Measurements from ENCODE around the gene TADA2B.
A peak's percentile ranks its signal among the peaks of the same experiment; 100 is the strongest.

TADA2B gene

DNA sequence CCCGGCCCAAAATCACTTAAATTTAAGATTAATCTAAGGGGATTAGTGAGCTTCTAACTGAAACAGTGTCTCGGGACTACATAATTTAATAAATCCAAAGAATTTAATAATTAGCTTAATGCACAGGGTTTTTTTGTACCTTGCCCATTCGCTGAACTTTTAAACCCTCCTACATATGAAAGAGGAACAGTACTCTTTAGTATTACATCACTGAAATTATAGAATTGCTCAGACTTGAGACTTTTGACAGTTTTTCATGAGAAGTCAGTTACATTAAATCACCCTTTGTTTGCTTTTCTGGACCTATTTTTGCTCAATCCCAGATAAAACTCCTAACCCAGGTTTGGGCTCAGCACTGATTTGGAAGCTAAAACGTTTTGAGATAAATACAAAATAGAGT lies 2.4 kb upstream of the TADA2B start:
- no peak for DNase-seq (ENCODE audit: low spot score)

DNA sequence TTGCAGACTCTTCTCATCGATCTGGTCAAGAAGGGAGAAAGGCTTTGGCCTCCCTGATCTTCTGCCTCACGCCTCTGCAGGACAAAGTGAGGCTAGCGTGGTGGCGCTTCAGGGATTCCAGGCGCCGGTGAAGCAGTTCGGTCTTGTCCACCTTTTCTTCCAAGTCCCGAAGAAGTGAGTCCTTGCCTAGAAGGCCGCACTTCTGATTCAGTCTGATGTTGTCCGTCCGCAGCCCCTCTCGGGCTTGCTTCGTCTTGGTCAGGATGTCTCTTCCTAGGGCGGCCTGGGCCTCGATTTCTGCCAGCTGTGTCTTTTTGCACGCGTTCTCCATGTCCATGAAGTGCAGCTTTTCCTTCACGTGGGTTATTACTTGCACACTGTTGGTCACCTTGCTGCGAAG lies 1.9 kb upstream of the TADA2B start:
- DNase-seq (ENCODE audit: low spot score) = no peak

DNA sequence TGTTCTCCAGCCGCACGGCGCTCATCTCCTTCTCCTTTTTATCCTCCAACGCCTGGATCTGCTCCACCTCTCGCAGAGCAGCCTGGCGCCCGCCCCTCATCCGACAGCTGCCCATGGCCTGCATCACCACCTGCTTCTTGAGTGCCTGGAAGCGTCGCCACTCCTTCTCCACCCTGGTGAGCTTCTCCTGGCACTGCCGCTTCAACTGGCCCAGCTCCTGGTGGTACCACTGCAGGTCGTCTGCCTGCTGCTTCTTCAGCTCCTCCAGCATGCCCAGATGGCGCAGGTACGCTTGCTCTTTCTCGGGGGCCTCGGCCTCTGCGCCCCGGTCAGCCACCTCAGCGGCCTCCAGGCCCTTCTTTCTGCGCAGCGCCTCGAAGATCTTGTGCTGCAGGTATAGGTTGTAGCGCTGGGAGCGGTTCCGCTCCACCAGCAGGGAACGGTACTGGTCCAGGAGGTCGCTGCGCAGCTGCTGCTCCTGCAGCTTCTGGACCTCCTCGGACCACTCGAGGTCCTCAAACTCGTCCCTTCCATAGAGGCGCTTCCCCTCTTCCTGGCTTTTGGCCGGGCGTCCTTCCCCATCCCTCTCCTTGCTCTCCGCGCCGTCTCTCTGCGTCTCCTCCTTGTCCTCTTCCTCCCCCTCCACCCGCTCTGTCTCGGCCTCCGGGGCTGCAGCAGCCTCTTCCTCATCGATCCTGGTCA lies 1.2 kb upstream of the TADA2B start:
- no peak for DNase-seq (ENCODE audit: low spot score)

DNA sequence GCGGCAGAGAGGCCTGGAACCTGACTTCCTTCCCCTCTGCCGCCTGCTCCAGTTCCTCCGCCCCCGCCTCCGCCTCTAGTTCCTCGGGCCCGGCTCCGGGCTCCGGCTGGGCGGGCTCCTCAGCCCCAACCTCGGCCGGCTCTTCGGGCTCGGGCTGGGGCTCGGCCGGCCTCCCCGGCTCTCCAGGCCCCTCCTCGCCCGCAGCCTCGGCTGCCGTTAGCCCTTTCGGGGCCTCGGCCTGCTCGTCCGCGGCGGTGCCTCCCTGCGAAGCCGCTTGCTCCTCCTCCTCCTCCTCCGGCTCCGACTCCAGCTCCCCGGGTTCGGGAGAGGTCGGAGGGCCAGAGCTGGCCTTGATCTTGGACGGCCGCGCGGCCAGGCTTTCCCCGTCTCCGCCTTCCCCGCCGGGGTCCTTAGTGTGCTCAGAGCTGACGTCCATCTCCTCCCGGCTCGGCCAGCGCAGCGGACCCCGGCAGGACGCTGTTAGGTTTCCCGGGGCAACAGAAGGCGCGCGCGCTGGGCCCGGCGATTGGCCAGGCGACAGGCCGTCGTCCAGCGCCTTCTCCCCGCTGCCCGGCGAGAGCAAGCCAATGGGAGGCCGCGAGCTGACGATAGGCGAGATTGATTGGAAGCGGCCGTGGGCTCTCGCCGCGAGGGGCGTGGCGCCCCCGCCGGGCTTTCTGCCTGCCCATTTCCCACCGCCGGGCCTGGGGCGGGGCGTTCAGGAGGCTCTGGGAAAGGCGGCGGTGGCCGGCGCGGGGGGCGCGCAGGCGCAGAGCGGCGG lies 479 bp upstream of the TADA2B start:
- DNase-seq (ENCODE audit: low spot score) = peak; percentile 99

DNA sequence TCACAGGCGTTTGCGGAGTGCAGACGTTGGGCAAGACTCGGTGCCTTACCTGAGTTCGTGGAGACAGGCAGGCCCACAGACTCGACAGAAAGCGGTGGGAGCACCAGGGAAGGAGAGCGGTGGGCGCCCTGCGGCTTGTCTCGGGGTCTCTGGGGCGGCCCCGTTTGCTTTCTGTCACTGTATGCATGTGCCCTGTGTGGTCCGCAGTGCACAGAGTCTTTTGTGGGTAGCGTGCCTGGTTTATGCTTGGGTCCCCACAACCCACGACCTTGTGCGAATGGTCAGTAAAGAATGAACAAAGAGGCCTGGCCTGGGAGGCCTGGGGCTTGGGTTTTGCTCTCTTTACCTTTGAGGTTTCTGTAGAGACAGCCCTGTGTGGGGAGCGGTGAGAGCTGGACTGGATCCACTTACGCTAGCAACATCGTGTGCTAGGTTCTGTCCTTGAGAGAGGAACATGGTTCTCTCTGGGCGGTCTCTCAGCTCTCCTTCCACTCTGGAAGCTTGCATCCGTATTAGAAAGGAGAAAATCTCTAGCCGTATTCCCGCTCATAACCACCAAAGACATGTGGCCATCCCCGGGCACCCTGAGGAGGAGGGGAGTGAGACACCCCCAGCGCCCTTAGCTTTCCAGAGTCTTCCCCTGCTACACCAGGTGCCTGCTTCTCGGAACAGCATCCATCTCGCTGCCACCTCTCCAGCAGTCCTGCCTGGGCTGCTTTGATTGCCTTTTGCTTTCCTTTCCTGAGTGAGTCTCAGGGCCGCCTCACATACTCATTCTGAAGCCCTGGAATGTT lies 1.2 kb downstream of the TADA2B start:
- no peak for DNase-seq (ENCODE audit: low spot score)

DNA sequence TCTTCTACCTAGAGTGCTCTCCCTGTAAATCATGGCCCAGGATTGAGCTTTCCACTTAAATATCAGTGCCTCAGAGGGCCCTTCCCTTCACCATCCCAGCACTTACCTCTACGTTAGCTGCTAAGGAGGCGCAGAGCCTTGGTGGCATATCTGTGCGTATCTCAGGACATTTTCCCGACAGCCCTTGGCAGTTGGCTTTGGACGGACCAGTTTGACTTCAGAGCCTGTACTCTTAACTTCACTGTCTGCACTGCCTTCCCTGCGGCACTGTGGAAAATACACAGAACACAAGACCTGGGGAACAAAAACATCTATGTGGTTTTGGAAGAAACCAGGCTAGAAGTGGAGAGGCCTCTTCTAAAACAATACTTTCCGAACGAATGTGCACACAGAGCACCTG lies 2.4 kb downstream of the TADA2B start:
- DNase-seq (ENCODE audit: low spot score) = no peak

DNA sequence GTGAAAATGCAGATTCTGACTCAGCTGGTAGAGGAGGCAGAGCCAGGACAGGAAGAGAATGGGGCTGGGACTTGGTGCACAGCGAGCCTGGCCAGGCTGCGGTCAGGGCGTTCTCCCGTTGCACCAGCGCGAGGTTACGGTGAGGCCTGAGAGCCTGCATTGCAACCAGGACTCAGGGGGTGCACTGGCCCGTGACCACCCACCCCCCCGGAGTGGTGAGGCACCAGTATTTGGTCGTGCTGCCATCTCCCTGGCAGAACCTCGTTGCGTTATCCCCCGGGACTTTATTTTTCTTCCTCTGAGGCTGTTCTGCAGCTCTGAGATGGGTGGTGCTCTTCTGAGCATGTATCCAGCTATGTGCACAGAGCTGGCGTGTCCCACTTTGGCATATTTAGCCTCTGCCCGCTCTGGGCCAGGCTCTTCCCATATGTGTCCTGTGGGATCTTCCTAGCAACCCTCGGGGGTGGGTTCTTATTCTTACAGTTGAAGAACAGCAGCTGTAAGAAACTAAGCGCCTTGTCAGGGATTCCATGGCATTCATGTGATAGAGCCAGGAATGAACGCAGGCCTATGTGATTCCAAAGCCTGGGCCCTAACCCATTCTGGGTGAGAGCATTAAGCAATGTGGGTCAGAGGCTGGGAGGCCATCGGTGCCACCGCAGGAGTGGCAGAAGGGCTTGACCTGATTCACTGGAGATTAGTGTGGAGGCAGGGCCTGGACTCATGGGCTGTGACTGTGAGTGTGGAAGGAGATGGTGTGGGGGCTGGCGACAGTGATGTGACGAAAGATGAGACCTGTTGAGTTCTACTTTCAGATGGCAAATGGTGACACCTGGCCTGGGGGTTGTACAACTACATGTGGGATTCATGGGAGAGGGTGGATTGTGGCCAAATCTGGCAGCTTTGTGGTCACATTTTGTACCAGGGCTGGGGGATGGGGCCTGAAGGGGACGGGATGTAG lies 3.1 kb downstream of the TADA2B start:
- no peak for DNase-seq (ENCODE audit: low spot score)

DNA sequence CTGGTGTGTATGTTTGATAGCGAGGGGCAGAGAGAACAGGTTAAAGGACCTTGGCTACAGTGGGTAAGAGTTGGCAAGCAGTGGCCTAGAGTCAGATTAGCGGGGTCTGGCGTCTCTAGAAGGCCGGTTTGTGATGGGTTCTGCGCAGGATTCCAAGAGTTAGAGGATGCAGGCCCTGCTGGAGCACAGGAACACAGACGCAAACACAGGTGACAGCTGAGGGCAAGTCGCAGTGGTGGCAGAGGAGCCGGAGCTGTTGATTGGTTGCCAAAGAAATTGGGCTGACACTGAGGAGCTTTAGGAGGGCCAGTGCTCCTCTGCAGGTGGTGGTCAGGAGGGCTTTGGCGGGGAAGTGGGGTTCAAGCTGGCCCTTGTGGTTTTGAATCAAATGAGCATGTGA lies 3.8 kb downstream of the TADA2B start:
- no peak for DNase-seq (ENCODE audit: low spot score)

DNA sequence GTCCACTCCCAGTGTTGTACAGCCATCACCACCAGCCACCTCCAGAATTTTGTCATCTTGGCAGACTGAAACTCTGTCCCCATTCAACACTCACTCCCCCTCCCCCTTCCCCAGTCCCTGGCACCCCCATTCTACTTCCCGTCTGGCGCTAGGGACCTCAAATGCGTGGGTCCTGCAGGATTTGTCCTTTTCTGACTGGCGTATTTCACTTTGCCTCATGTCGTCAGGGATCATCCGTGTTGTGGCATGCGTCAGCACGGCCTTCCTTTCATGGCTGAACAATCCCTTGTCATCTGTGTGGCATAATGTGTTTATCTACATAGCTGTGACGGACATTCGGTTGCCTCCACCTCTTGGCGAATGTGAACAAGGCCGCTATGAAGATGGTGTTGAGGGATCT lies 5.5 kb downstream of the TADA2B start:
- no peak for DNase-seq (ENCODE audit: low spot score)

DNA sequence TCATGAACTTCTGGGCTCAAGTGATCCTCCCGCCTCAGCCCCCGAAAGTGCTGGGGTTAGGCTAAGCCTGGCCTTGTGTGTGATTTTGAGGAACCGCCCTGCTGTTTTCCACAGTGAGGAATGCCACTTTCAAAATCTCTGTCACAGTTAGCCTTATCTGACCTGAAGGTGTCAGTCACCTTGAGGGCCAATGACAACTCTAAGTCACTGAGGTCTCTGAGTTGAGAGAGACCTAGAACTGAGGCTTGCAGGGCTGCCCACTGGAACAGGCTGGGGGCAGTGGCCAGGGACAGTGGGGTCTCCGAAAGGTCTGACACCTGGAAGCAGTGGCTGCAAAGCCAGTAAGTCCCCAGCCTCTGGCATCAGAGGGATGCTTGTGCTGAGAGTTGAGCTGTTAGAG lies 6.1 kb downstream of the TADA2B start:
- no peak for DNase-seq (ENCODE audit: low spot score)

DNA sequence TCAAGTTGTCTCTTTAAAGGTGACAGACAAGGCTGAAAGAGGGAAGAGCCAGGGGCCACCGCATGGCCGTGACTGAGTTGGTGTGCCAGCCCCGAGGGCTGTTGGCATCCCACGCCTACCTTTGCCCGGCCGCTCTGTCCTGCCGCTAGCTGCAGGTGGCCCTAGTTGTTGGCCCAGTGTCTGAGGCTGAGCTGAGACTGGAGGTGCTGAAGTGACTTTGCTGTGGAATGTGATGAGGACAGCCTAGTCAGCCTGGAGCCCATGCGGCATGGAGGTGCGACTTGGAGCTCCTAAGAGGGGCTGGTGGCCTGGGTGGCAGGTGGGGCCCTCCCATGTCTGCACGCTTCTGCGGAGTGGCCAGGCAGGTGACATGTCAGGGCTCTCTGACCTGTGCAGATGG lies 6.6 kb downstream of the TADA2B start:
- no peak for DNase-seq (ENCODE audit: low spot score)

DNA sequence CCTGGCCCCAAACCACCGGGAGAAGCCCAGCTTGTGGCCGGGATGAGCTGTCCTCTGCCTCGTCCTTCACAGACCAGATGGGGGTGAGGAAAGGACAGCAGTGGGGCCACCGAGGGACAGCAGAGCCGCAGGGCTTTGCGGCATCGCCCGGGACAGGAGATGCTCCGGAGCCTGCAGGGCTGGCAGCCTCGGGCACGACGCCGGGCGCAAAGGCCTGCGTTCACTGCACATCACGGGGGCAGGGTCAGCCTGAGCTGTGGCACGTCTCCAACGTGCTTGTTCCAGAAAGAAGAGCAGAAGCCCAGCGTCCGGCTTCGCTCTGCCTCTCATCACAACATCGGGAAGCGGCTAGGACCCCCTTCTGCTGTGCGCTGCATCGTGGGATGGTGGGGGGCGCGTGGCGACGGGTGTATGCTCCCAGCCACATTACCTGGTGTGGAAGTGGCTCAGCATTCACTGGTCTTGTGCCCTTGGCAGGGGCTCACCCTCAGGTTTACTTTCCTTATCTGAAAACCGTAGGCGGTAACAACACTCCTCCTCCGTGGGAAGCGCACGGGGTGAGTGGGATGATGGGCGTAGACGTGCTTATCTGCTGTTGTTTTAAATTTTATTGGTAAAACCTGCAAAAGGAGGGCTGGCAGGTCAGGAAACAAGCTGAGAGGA lies 7.4 kb downstream of the TADA2B start:
- DNase-seq (ENCODE audit: low spot score) = no peak

DNA sequence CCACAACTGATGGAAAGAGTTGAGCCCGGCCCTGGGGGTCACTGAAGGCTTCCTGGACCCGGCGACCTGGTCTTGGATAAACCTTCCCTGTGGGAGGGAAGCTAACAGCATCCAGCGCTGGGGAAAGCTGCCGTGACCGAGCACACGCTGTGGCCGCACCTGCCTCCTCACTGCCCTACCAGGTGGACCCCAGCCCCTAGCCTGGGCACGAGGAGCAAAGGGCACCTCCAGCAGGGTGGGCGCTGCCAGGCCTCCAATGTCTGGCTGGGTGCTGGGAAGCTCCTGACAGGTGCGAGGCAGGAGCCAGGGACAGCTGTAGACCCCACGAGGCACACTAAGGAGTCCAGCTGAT lies 7.9 kb downstream of the TADA2B start:
- no peak for DNase-seq (ENCODE audit: low spot score)

DNA sequence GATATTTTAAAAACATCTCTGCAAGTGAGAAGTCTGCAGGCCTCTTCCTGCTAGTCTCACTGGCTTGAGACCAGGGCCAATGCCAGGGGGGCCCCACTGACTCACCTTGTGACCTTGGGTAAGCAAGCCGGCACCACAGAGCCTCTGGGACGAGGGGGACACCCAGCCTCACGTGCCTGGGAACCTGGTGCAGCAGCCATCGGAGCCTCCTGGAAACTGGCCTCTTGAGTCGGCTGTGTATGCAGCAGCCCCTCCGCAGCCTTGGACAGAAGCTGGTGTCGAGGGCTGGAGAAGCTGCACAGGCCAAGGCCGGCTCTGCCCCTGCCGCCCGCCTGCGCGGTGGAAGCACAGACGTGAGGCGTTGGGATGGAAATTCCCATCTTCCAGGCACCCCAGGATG lies 8.7 kb downstream of the TADA2B start:
- DNase-seq (ENCODE audit: low spot score) = no peak

DNA sequence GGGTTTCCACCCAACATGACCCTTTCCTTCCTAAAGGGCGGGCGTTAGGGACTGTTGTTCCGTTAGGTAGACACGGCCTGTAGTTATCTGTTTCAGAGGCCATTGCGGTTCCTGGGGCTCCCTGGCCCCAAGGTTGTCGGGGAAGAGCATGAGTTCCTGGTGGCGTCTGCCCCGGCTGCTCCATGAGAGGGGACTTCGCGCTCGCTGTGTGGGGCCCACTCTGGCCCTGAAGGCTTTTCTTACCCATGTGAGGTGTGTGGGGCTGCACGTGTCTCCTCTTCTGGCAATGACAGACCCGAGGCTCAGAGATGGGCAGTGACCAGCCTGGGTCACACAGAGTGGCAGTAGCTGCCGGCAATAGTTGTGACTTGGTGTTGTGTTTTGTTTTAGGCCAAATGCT lies 9.1 kb downstream of the TADA2B start:
- DNase-seq (ENCODE audit: low spot score) = no peak

DNA sequence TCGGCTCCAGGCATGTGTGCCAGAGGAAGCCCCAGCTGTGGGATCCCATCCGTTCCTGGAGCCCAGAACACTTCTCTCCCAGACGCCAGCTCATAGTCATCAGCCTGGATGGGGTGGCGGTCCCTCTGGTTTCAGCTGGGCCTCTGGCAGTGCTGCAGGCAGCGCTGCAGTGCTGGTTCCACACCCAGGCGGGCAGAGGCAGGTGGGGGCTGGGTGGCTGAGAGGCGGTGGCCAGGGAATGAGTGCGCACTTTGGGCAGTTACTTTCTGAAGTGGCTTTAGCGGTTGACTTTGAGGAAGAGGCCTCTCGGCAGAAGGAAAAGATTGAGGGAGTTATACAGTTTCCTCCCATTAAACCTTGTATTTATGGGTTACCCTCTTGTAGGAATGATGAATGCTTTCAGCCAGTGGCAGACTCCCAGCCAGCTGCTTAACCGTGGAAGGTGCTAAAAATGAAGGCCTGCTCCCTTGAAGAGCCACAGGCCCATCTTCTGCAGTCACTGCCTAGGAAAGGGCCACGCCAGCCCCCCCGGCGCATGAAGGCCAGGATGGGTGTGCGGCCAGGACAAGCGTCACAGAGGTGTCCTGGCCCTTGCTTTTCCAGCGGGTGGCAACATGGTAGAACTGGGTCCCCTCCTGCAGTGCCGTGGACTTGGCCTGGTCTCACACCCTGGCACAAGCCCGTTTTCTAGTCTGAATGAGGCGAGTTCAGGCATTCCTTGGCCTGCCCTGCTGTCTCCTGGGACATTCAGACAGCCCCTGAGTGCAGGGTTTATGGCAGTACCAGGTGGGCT lies 9.9 kb downstream of the TADA2B start:
- no peak for DNase-seq (ENCODE audit: low spot score)

DNA sequence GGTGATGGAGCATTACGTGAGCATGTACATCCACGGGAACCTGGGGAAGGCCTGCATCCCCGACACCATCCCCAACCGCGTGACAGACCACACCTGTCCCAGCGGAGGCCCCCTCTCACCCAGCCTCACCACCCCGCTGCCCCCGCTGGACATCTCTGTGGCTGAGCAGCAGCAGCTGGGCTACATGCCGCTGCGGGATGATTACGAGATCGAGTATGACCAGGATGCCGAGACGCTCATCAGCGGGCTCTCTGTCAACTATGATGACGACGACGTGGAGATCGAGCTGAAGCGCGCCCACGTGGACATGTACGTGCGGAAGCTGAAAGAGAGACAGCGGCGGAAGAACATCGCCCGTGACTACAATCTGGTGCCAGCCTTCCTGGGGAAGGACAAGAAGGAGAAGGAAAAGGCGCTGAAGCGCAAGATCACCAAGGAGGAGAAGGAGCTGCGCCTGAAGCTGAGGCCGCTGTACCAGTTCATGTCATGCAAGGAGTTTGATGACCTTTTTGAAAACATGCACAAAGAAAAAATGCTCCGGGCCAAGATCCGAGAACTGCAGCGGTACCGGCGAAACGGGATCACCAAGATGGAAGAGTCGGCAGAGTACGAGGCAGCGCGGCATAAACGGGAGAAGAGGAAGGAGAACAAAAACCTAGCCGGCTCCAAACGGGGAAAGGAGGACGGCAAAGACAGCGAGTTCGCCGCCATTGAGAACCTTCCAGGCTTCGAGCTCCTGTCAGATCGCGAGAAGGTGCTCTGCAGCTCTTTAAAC lies 11.1 kb downstream of the TADA2B start:
- DNase-seq (ENCODE audit: low spot score) = no peak

DNA sequence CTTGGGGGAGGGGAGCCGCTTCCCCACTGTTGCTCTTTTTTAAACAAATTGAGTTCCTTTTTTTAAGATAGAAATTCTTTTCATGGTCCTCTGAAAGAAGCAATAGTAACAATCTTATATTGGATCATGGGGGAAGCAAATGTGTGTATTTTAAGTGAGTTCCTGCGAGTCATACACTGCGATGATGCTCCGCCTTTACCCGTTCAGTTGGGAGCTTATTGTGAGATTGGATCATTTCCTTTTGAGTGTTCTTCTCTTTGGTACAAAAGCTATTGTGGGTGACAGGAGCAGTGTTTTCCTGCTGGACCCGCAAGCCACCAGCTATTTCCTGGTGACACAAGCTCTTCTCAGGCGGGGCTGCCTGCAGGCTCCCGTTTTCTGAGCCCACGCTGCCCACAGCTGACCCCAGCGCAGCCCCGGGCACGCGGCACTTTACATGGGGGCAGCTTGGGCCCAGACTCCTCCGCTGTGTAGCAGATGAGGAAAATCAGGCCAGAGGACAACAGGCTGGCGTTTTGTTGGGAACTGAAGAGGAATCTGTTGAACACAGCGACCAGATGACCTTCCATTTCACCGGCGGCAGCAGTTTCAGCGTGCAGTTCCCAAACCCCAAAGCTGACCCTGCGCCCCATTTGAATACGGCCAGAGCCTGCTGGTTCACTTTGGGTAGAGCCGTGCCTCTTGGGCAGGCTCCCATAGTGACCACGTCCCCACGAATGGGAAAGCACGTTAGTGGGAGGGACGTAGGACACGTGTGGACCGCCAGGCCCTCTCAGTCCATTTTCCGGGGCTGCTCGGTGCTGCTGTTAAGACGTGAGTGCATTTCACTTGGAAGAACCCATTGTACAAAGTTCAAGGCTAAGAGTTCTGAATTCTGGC lies 12.2 kb downstream of the TADA2B start:
- no peak for DNase-seq (ENCODE audit: low spot score)

DNA sequence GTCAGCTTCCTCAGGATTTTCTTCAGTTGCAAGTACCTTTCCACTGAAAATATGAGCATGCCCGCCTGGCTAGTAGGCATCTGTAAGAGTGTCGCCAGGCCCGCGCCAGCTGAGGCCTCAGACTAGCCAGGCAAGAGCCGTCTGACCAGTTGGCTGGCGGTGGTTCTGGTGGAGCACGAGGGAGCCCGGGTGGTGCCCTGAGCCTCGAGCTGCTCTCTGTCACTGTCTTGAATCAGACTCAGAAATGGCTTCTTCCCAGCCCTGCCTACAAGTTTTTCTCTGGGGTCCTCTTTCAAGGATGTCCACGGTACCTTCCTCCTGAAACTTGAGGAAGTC lies 12.8 kb downstream of the TADA2B start:
- no peak for DNase-seq (ENCODE audit: low spot score)

Measured in ecto neural progenitor cell (in vitro differentiated cells).